Mesothelial cell of epicardium (in vitro differentiated cells): ENCODE data around the gene HEMK1. TPM values are rescaled to one million over a fixed set of nuclear protein-coding genes. Genes with fewer than 3 reads are reported as not detected.

Source experiments
- DNase-seq, 2 experiments: peaks; one replicate each; pipeline ENCODE4 v3.0.0; 2021; ENCODE audit warnings: low spot score in 2 of 2; ENCODE audit not compliant: unreplicated experiment in 2 of 2
- H3K27ac Mint-ChIP-seq: 2 replicates; pipeline ENCODE4 v1.8.0; 2021; ENCODE audit warnings: mixed read lengths
- H3K27me3 Mint-ChIP-seq: 2 replicates; pipeline ENCODE4 v1.8.0; 2021; ENCODE audit warnings: low read depth, mixed read lengths
- H3K36me3 Mint-ChIP-seq: 2 replicates; pipeline ENCODE4 v1.8.0; 2021; ENCODE audit warnings: mixed read lengths
- H3K4me1 Mint-ChIP-seq: 2 replicates; pipeline ENCODE4 v1.8.0; 2021; ENCODE audit warnings: mixed read lengths
- H3K4me3 Mint-ChIP-seq: 2 replicates; pipeline ENCODE4 v1.8.0; 2021; ENCODE audit warnings: mild to moderate bottlenecking, moderate library complexity, mixed read lengths
- H3K9me3 Mint-ChIP-seq: 2 replicates; pipeline ENCODE4 v1.8.0; 2021; ENCODE audit warnings: mixed read lengths
- CTCF ChIP-seq: fragments of 200-600 bp; sonication (generic); IDR thresholded peaks from one replicate; pipeline ENCODE4 v1.5.0; 2021; ENCODE audit warnings: antibody characterized with exemption; ENCODE audit not compliant: unreplicated experiment
- total RNA-seq: library from RNA; stranded (reverse); gene quantifications from 3 replicates; pipeline ENCODE4 v1.2.1, GENCODE V29; 2021

HEMK1 gene
- total RNA-seq, 1 donor from 2014 or later = 32.8 TPM

- TF ChIP-seq CTCF = no peak
- peaks cover 16% of the 10 kb centered on the region for H3K27me3 Mint-ChIP-seq
- H3K9me3 Mint-ChIP-seq = no peaks in the 10 kb centered on the region
- H3K27ac Mint-ChIP-seq = peak within 1 kb of the TSS; percentile 82
- peak within 1 kb of the TSS; percentile 93 for H3K4me3 Mint-ChIP-seq
- DNase-seq = peak; percentile 71 to 84
- peaks cover 17% of the 10 kb centered on the region for H3K4me1 Mint-ChIP-seq
- H3K36me3 Mint-ChIP-seq = no peaks in the 10 kb centered on the region
These were observed 1.7 kb upstream of the HEMK1 start, which contains the start of gene C3orf18 for GRCh38 chr3:50567386-50568167. Gene C3orf18 (minus strand): TSS chr3:50567747. CDS start chr3:50565699, 2,048 bp downstream.

- H3K27ac Mint-ChIP-seq = peak overlapping the region; percentile 58
- H3K27me3 Mint-ChIP-seq = peaks cover 13% of the 10 kb centered on the region
- peaks cover 17% of the 10 kb centered on the region for H3K4me1 Mint-ChIP-seq
- no peaks in the 10 kb centered on the region for H3K36me3 Mint-ChIP-seq
- DNase-seq = no peak
- no peak for TF ChIP-seq CTCF
- no peaks in the 10 kb centered on the region for H3K9me3 Mint-ChIP-seq
- H3K4me3 Mint-ChIP-seq = peak overlapping the region; percentile 93
These were observed 1.4 kb downstream of the HEMK1 start for GRCh38 chr3:50570508-50571279.

- no peak for TF ChIP-seq CTCF
- Mint-ChIP-seq H3K36me3 (no peaks in the 10 kb centered on the region), H3K27ac (no peak overlapping the region), H3K9me3 (no peaks in the 10 kb centered on the region), H3K27me3 (peaks cover 5% of the 10 kb centered on the region), H3K4me1 (peaks cover 14% of the 10 kb centered on the region), H3K4me3 (no peak overlapping the region)
- DNase-seq = no peak
These were observed 2.2 kb downstream of the HEMK1 start for GRCh38 chr3:50571486-50571885.

GRCh38 chr3:50572158-50572557 lies 2.8 kb downstream of the HEMK1 start:
- peaks cover 2% of the 10 kb centered on the region for H3K27me3 Mint-ChIP-seq
- peak; percentile 78 for TF ChIP-seq CTCF
- peak in 1 of 2 experiments; percentile 80 for DNase-seq
- H3K9me3 Mint-ChIP-seq = no peaks in the 10 kb centered on the region
- H3K4me3 Mint-ChIP-seq = peak overlapping the region; percentile 28
- H3K4me1 Mint-ChIP-seq = peaks cover 10% of the 10 kb centered on the region
- H3K27ac Mint-ChIP-seq = no peak overlapping the region
- H3K36me3 Mint-ChIP-seq = no peaks in the 10 kb centered on the region

GRCh38 chr3:50572801-50573371 lies 3.6 kb downstream of the HEMK1 start:
- Mint-ChIP-seq H3K36me3 (no peaks in the 10 kb centered on the region), H3K4me3 (no peak overlapping the region), H3K27ac (no peak overlapping the region), H3K4me1 (peaks cover 8% of the 10 kb centered on the region), H3K27me3 (no peaks in the 10 kb centered on the region), H3K9me3 (no peaks in the 10 kb centered on the region)
- DNase-seq = no peak
- no peak for TF ChIP-seq CTCF
